ENCODE measurements around the gene MTRR. TPM values are rescaled to one million over a fixed set of nuclear protein-coding genes. Genes with fewer than 3 reads are reported as not detected.

MTRR gene
- 32.4 TPM for total RNA-seq
- long read RNA-seq, transcript MTRR-202 (15 exons, 3,215 nt), result major isoform, 15 of 26 reads
- long read RNA-seq, partial matches to known transcripts, result 4 of 26 reads
- long read RNA-seq, other reads (novel, unspliced or antisense), result 6 of 26 reads

GRCh38 chr5:7868773-7869473, at the start of gene MTRR, which contains the start of gene FASTKD3:
Gene MTRR (plus strand): TSS chr5:7869148. CDS start chr5:7870795, 1,647 bp downstream.
Gene FASTKD3 (minus strand): TSS chr5:7869031. CDS start chr5:7868083, 948 bp downstream.
- Histone ChIP-seq H3K4me1 (peaks cover 64% of the 10 kb centered on the region), H3K27ac (replicated peaks) (peak within 1 kb of the TSS; percentile 84), H3K36me3 (peaks cover 15% of the 10 kb centered on the region), H3K9me3 (replicated peaks) (no peaks in the 10 kb centered on the region), H3K4me3 (peak within 1 kb of the TSS; percentile 81), H3K27me3 (ENCODE audit: low read depth) (no peaks in the 10 kb centered on the region)
- intact Hi-C loops (cut with micrococcal nuclease), result no loop called here
- no peak for TF ChIP-seq CTCF (IDR thresholded peaks at IDR 0.05; ENCODE audit: borderline replicate concordance)
- DNase-seq, result peak; percentile 94

- Histone ChIP-seq H3K4me3 (no peak overlapping the region), H3K36me3 (no peaks in the 10 kb centered on the region), H3K4me1 (peaks cover 4% of the 10 kb centered on the region), H3K27ac (replicated peaks) (no peak overlapping the region), H3K27me3 (ENCODE audit: low read depth) (peaks cover 97% of the 10 kb centered on the region), H3K9me3 (replicated peaks) (no peaks in the 10 kb centered on the region)
- TF ChIP-seq CTCF (IDR thresholded peaks at IDR 0.05; ENCODE audit: borderline replicate concordance), result no peak
- intact Hi-C loops (cut with micrococcal nuclease), result no loop called here
- DNase-seq, result no peak
Measured at GRCh38 chr5:7822449-7822848, 46.5 kb upstream of the MTRR start.

GRCh38 chr5:7823594-7823993, 45.4 kb upstream of the MTRR start:
- Histone ChIP-seq H3K9me3 (replicated peaks) (no peaks in the 10 kb centered on the region), H3K4me1 (peaks cover 13% of the 10 kb centered on the region), H3K27me3 (ENCODE audit: low read depth) (peaks cover 94% of the 10 kb centered on the region), H3K4me3 (no peak overlapping the region), H3K27ac (replicated peaks) (no peak overlapping the region), H3K36me3 (no peaks in the 10 kb centered on the region)
- intact Hi-C loops (cut with micrococcal nuclease), result no loop called here
- no peak for TF ChIP-seq CTCF (IDR thresholded peaks at IDR 0.05; ENCODE audit: borderline replicate concordance)
- DNase-seq, result no peak

GRCh38 chr5:7824995-7825394, 44.0 kb upstream of the MTRR start:
- DNase-seq, result no peak
- intact Hi-C loops (cut with micrococcal nuclease), result no loop called here
- Histone ChIP-seq H3K4me3 (no peak overlapping the region), H3K9me3 (replicated peaks) (no peaks in the 10 kb centered on the region), H3K36me3 (no peaks in the 10 kb centered on the region), H3K27ac (replicated peaks) (no peak overlapping the region), H3K4me1 (peaks cover 15% of the 10 kb centered on the region), H3K27me3 (ENCODE audit: low read depth) (peaks cover 96% of the 10 kb centered on the region)
- TF ChIP-seq CTCF (IDR thresholded peaks at IDR 0.05; ENCODE audit: borderline replicate concordance), result no peak

- Histone ChIP-seq H3K36me3 (no peaks in the 10 kb centered on the region), H3K27me3 (ENCODE audit: low read depth) (peaks cover 96% of the 10 kb centered on the region), H3K9me3 (replicated peaks) (no peaks in the 10 kb centered on the region), H3K27ac (replicated peaks) (no peak overlapping the region), H3K4me1 (peaks cover 15% of the 10 kb centered on the region), H3K4me3 (no peak overlapping the region)
- no peak for TF ChIP-seq CTCF (IDR thresholded peaks at IDR 0.05; ENCODE audit: borderline replicate concordance)
- intact Hi-C loops (cut with micrococcal nuclease), result no loop called here
- no peak for DNase-seq
Measured at GRCh38 chr5:7825630-7826029, 43.3 kb upstream of the MTRR start.
